ENCODE data around the gene TEX11.

Gene TEX11

GRCh38 chrX:70908541-70908940 lies at the start of gene TEX11:
TSS of gene TEX11 (minus strand) at chrX:70908711. CDS start at chrX:70907789, 922 bp downstream.
- no peaks in the 10 kb centered on the region for H3K9me3 ChIP-seq (replicated peaks; ENCODE audit: insufficient read depth, low read length)

GRCh38 chrX:70954871-70955270 lies 46.4 kb upstream of the TEX11 start:
- Histone ChIP-seq H3K27me3 (replicated peaks; ENCODE audit: insufficient read depth, low read length) (no peaks in the 10 kb centered on the region), H3K4me3 (ENCODE audit: low read length) (no peak overlapping the region), H3K4me2 (ENCODE audit: low read depth, low read length) (no peak overlapping the region), H3K36me3 (replicated peaks; ENCODE audit: insufficient read depth, low read length) (no peaks in the 10 kb centered on the region), H3K9me3 (replicated peaks; ENCODE audit: insufficient read depth, low read length) (no peaks in the 10 kb centered on the region), H2AFZ (ENCODE audit: low read length) (no peak overlapping the region), H3K9me2 (replicated peaks; ENCODE audit: insufficient read depth, low read length) (no peaks in the 10 kb centered on the region), H3K79me2 (ENCODE audit: low read length) (no peaks in the 10 kb centered on the region), H4K20me1 (ENCODE audit: insufficient read depth, low read length) (no peaks in the 10 kb centered on the region), H3F3A (ENCODE audit: insufficient read depth, low read length) (no peaks in the 10 kb centered on the region), H3K27ac (ENCODE audit: low read length) (no peak overlapping the region), H3K9ac (ENCODE audit: low read length) (no peak overlapping the region), H3K4me1 (ENCODE audit: low read length) (no peaks in the 10 kb centered on the region)
- no peak for TF ChIP-seq CTCF (IDR thresholded peaks at IDR 0.05; ENCODE audit: low read length)
- no peak for TF ChIP-seq EZH2phosphoT487 (IDR thresholded peaks at IDR 0.05; ENCODE audit: low read length)
- TF ChIP-seq EZH2 (optimal IDR thresholded peaks at IDR 0.05; ENCODE audit: low read depth, low read length) = no peak
- no peak for DNase-seq

More at GRCh38 chrX:70908541-70908940, at the start of gene TEX11:
- TF ChIP-seq EZH2phosphoT487 (IDR thresholded peaks at IDR 0.05; ENCODE audit: low read length) = no peak
- TF ChIP-seq EZH2 (optimal IDR thresholded peaks at IDR 0.05; ENCODE audit: low read depth, low read length) = no peak
- no peak for TF ChIP-seq CTCF (IDR thresholded peaks at IDR 0.05; ENCODE audit: low read length)
- H3K4me2 ChIP-seq (ENCODE audit: low read depth, low read length) = no peak within 1 kb of the TSS
- H3F3A ChIP-seq (ENCODE audit: insufficient read depth, low read length) = no peaks in the 10 kb centered on the region
- no peak for DNase-seq
- H2AFZ ChIP-seq (ENCODE audit: low read length) = no peak within 1 kb of the TSS
- H3K9ac ChIP-seq (ENCODE audit: low read length) = no peak within 1 kb of the TSS
- H3K4me3 ChIP-seq (ENCODE audit: low read length) = no peak within 1 kb of the TSS
- H3K27me3 ChIP-seq (replicated peaks; ENCODE audit: insufficient read depth, low read length) = no peaks in the 10 kb centered on the region
- H3K27ac ChIP-seq (ENCODE audit: low read length) = no peak within 1 kb of the TSS
- no peaks in the 10 kb centered on the region for H4K20me1 ChIP-seq (ENCODE audit: insufficient read depth, low read length)
- H3K4me1 ChIP-seq (ENCODE audit: low read length) = no peaks in the 10 kb centered on the region
- H3K36me3 ChIP-seq (replicated peaks; ENCODE audit: insufficient read depth, low read length) = no peaks in the 10 kb centered on the region
- H3K9me2 ChIP-seq (replicated peaks; ENCODE audit: insufficient read depth, low read length) = no peaks in the 10 kb centered on the region
- H3K79me2 ChIP-seq (ENCODE audit: low read length) = no peaks in the 10 kb centered on the region

- H3F3A ChIP-seq (ENCODE audit: insufficient read depth, low read length) = no peaks in the 10 kb centered on the region; the same call in 1 of the 2 replicates
- no peaks in the 10 kb centered on the region for H3K27me3 ChIP-seq (replicated peaks; ENCODE audit: insufficient read depth, low read length)
- H3K4me2 ChIP-seq (ENCODE audit: low read depth, low read length) = no peak overlapping the region
- H3K9me2 ChIP-seq (replicated peaks; ENCODE audit: insufficient read depth, low read length) = no peaks in the 10 kb centered on the region
- no peaks in the 10 kb centered on the region for H4K20me1 ChIP-seq (ENCODE audit: insufficient read depth, low read length)
- no peaks in the 10 kb centered on the region for H3K36me3 ChIP-seq (replicated peaks; ENCODE audit: insufficient read depth, low read length)
- no peak overlapping the region for H3K27ac ChIP-seq (ENCODE audit: low read length)
- H2AFZ ChIP-seq (ENCODE audit: low read length) = no peak overlapping the region
- no peak overlapping the region for H3K9ac ChIP-seq (ENCODE audit: low read length)
- H3K4me3 ChIP-seq (ENCODE audit: low read length) = no peak overlapping the region
- no peaks in the 10 kb centered on the region for H3K79me2 ChIP-seq (ENCODE audit: low read length)
- H3K4me1 ChIP-seq (ENCODE audit: low read length) = 0 out of 2 replicates have a peak, but pooled peaks cover 4% of the 10 kb centered on the region
- no peaks in the 10 kb centered on the region for H3K9me3 ChIP-seq (replicated peaks; ENCODE audit: insufficient read depth, low read length)
- no peak for DNase-seq
- TF ChIP-seq CTCF (IDR thresholded peaks at IDR 0.05; ENCODE audit: low read length) = no peak
- no peak for TF ChIP-seq EZH2 (optimal IDR thresholded peaks at IDR 0.05; ENCODE audit: low read depth, low read length)
- no peak for TF ChIP-seq EZH2phosphoT487 (IDR thresholded peaks at IDR 0.05; ENCODE audit: low read length)
These were observed 15.9 kb upstream of the TEX11 start for GRCh38 chrX:70924294-70924911.

Data from MM.1S (cell line).